ENCODE data around the gene TOM1L1.

The TOM1L1 gene

GRCh38 chr17:55002458-55002857 is 101.8 kb downstream of the TOM1L1 start:
- no peak for DNase-seq

- no peak for DNase-seq
These were observed 103.8 kb downstream of the TOM1L1 start for GRCh38 chr17:55004484-55004883.

GRCh38 chr17:55005520-55005919 is 104.9 kb downstream of the TOM1L1 start:
- DNase-seq = no peak
